Measurements from ENCODE around the gene CHML.

- no peak for TF ChIP-seq CTCF (IDR thresholded peaks at IDR 0.05)
- TF ChIP-seq POLR2AphosphoS5 (IDR thresholded peaks at IDR 0.05), result no peak
- no peak for TF ChIP-seq POLR2A (IDR thresholded peaks at IDR 0.05)
These were observed 42.8 kb upstream of the CHML start for GRCh38 chr1:241682921-241683320.
